Liver (tissue), 3 donors: ENCODE data around the gene DDIT4.
"Not testable (repeated sequence)": the region's sequence is repeated elsewhere in the genome, so short reads cannot be mapped to it uniquely, and the experiment has no call there.

Experiments used
- ATF3 ChIP-seq: IDR thresholded peaks from 2 replicates; pipeline ENCODE4 v1.6.1; 2016; ENCODE audit warnings: antibody characterized with exemption
- CTCF ChIP-seq: fragments of 150-350 bp; IDR thresholded peaks from 2 replicates; pipeline ENCODE4 v1.5.1; 2017; ENCODE audit warnings: improper control_type of control experiment, low read depth, low read length; ENCODE audit not compliant: missing input control
- GABPA ChIP-seq, 2 donors: IDR thresholded peaks in 1 of 2; conservative IDR thresholded peaks in 1 of 2; 2 replicates each; pipeline ENCODE4 v1.6.1; 2016; ENCODE audit warnings: antibody characterized with exemption in 2 of 2, mild to moderate bottlenecking in 1 of 2, moderate library complexity in 1 of 2
- HNF4A ChIP-seq, 2 donors: conservative IDR thresholded peaks; 2 replicates each; pipeline ENCODE4 v1.6.1; 2016; ENCODE audit warnings: antibody characterized with exemption in 2 of 2, mild to moderate bottlenecking in 2 of 2
- SP1 ChIP-seq: IDR thresholded peaks from 2 replicates; pipeline ENCODE4 v1.6.1; 2018; ENCODE audit warnings: antibody characterized with exemption, mild to moderate bottlenecking
- TAF1 ChIP-seq: conservative IDR thresholded peaks from 2 replicates; pipeline ENCODE4 v1.6.1; 2016; ENCODE audit warnings: antibody characterized with exemption, mild to moderate bottlenecking
- YY1 ChIP-seq: IDR thresholded peaks from 2 replicates; pipeline ENCODE4 v1.6.1; 2016; ENCODE audit warnings: antibody characterized with exemption, mild to moderate bottlenecking
- donor health status: healthy.
- donor health status: healthy.

- not testable (repeated sequence) for TF ChIP-seq CTCF; TAF1; HNF4A (conservative IDR thresholded peaks at IDR 0.05); ATF3; GABPA (IDR thresholded peaks at IDR 0.05 in 1 of 2, conservative IDR thresholded peaks at IDR 0.05 in 1 of 2); SP1; YY1
These were observed 34.0 kb downstream of the DDIT4 start for GRCh38 chr10:72307711-72308110.
